ENCODE results near the gene FADS2. TPM values are rescaled to one million over a fixed set of nuclear protein-coding genes. Genes with fewer than 3 reads are reported as not detected.
A peak's percentile ranks its signal among the peaks of the same experiment; 100 is the strongest.

Gene FADS2
- total and polyA plus RNA-seq, 9 of the 15 experiments (the other 6 are each of a cell fraction or from before 2014, with no cell fraction given) = 2.9 to 42.8 (median 16.2) TPM

- TF ChIP-seq POLR3G (IDR thresholded peaks at IDR 0.05; ENCODE audit: extremely low read depth, insufficient read length, insufficient replicate concordance) (no peak), JUNB (CRISPR knock-in tag; conservative IDR thresholded peaks at IDR 0.05) (no peak), ZNF507 (tag; conservative IDR thresholded peaks at IDR 0.05) (no peak), SAP30 (IDR thresholded peaks at IDR 0.05; ENCODE audit: borderline replicate concordance, insufficient read depth, low read depth, low read length, poor library complexity, severe bottlenecking) (peak; percentile 32), CCAR2 (IDR thresholded peaks at IDR 0.05; ENCODE audit: low read depth, low read length) (no peak), ZNF384 (IDR thresholded peaks at IDR 0.05; ENCODE audit: low read depth, low read length) (peak; percentile 29; the same call in 1 of the 2 replicates), MAFG (tag; conservative IDR thresholded peaks at IDR 0.05) (no peak), GTF2A2 (tag; IDR thresholded peaks at IDR 0.05) (no peak), ZNF347 (CRISPR knock-in tag; IDR thresholded peaks at IDR 0.05; ENCODE audit: low read depth) (no peak), MEIS2 (IDR thresholded peaks at IDR 0.05; ENCODE audit: partially characterized antibody) (peak; percentile 46), ZNF584 (CRISPR knock-in tag; IDR thresholded peaks at IDR 0.05; ENCODE audit: low read depth) (no peak), ELF2 (CRISPR knock-in tag; IDR thresholded peaks at IDR 0.05) (no peak), HMGN3 (IDR thresholded peaks at IDR 0.05; ENCODE audit: borderline replicate concordance, extremely low read depth, insufficient read length, low read depth, low read length) (peak; percentile 83), TCFL5 (CRISPR knock-in tag; conservative IDR thresholded peaks at IDR 0.05) (no peak), RNF2 (IDR thresholded peaks at IDR 0.05) (peak; percentile 60), NCOA6 (IDR thresholded peaks at IDR 0.05) (no peak)
- TF ChIP-seq, protein P1, sequence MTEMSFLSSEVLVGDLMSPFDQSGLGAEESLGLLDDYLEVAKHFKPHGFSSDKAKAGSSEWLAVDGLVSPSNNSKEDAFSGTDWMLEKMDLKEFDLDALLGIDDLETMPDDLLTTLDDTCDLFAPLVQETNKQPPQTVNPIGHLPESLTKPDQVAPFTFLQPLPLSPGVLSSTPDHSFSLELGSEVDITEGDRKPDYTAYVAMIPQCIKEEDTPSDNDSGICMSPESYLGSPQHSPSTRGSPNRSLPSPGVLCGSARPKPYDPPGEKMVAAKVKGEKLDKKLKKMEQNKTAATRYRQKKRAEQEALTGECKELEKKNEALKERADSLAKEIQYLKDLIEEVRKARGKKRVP (CRISPR knock-in tag; IDR thresholded peaks at IDR 0.05) = no peak
- TF ChIP-seq, protein P2, sequence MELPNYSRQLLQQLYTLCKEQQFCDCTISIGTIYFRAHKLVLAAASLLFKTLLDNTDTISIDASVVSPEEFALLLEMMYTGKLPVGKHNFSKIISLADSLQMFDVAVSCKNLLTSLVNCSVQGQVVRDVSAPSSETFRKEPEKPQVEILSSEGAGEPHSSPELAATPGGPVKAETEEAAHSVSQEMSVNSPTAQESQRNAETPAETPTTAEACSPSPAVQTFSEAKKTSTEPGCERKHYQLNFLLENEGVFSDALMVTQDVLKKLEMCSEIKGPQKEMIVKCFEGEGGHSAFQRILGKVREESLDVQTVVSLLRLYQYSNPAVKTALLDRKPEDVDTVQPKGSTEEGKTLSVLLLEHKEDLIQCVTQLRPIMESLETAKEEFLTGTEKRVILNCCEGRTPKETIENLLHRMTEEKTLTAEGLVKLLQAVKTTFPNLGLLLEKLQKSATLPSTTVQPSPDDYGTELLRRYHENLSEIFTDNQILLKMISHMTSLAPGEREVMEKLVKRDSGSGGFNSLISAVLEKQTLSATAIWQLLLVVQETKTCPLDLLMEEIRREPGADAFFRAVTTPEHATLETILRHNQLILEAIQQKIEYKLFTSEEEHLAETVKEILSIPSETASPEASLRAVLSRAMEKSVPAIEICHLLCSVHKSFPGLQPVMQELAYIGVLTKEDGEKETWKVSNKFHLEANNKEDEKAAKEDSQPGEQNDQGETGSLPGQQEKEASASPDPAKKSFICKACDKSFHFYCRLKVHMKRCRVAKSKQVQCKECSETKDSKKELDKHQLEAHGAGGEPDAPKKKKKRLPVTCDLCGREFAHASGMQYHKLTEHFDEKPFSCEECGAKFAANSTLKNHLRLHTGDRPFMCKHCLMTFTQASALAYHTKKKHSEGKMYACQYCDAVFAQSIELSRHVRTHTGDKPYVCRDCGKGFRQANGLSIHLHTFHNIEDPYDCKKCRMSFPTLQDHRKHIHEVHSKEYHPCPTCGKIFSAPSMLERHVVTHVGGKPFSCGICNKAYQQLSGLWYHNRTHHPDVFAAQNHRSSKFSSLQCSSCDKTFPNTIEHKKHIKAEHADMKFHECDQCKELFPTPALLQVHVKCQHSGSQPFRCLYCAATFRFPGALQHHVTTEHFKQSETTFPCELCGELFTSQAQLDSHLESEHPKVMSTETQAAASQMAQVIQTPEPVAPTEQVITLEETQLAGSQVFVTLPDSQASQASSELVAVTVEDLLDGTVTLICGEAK (IDR thresholded peaks at IDR 0.05) = no peak
- TF ChIP-seq, protein P2 (CRISPR knock-in tag; IDR thresholded peaks at IDR 0.05) = no peak
Measured at GRCh38 chr11:61816736-61817455, 11.2 kb upstream of the FADS2 start, which contains the start of gene FADS1 (continued).
